ENCODE results near the gene CYSLTR2. TPM values are rescaled to one million over a fixed set of nuclear protein-coding genes. Genes with fewer than 3 reads are reported as not detected.

The CYSLTR2 gene
- total and polyA plus RNA-seq, 4 donors: 1.3 to 7.1 (median 1.8) TPM

GRCh38 chr13:48642061-48642460 is 11.7 kb upstream of the CYSLTR2 start:
- 100% methylated on average over 1 of the region's 6 CpGs for WGBS (ENCODE audit: insufficient coverage)
- Histone ChIP-seq H3K4me3 (ENCODE audit: low read depth, low read length) (no peak overlapping the region), H3K27me3 (ENCODE audit: control insufficient read depth, insufficient read depth, low read length) (no peaks in the 10 kb centered on the region), H3K9me3 (ENCODE audit: control insufficient read depth, insufficient read depth, low read length) (no peaks in the 10 kb centered on the region), H3K27ac (ENCODE audit: low read depth, low read length) (no peak overlapping the region), H3K4me1 (ENCODE audit: control insufficient read depth, insufficient read depth, low read length) (no peaks in the 10 kb centered on the region), H3K36me3 (ENCODE audit: control insufficient read depth, insufficient read depth, low read length) (no peaks in the 10 kb centered on the region)
- DNase-seq (ENCODE audit: low read depth in 4 of 6, low spot score in 6 of 6): no peak

GRCh38 chr13:48643159-48643558 is 10.6 kb upstream of the CYSLTR2 start:
- no peaks in the 10 kb centered on the region for H3K4me1 ChIP-seq (ENCODE audit: control insufficient read depth, insufficient read depth, low read length)
- no peaks in the 10 kb centered on the region for H3K9me3 ChIP-seq (ENCODE audit: control insufficient read depth, insufficient read depth, low read length)
- H3K27ac ChIP-seq (ENCODE audit: low read depth, low read length): no peak overlapping the region
- H3K27me3 ChIP-seq (ENCODE audit: control insufficient read depth, insufficient read depth, low read length): no peaks in the 10 kb centered on the region
- no peaks in the 10 kb centered on the region for H3K36me3 ChIP-seq (ENCODE audit: control insufficient read depth, insufficient read depth, low read length)
- DNase-seq (ENCODE audit: low read depth in 4 of 6, low spot score in 6 of 6): peak in 1 of 6 donors; percentile 32
- WGBS (ENCODE audit: insufficient coverage): no CpG with 5 or more reads among the region's 1 CpG
- no peak overlapping the region for H3K4me3 ChIP-seq (ENCODE audit: low read depth, low read length)

- no peaks in the 10 kb centered on the region for H3K9me3 ChIP-seq (ENCODE audit: control insufficient read depth, insufficient read depth, low read length)
- no peak overlapping the region for H3K27ac ChIP-seq (ENCODE audit: low read depth, low read length)
- no peaks in the 10 kb centered on the region for H3K4me1 ChIP-seq (ENCODE audit: control insufficient read depth, insufficient read depth, low read length)
- no peak for DNase-seq (ENCODE audit: low read depth in 4 of 6, low spot score in 6 of 6)
- no peaks in the 10 kb centered on the region for H3K36me3 ChIP-seq (ENCODE audit: control insufficient read depth, insufficient read depth, low read length)
- 92% methylated on average over 3 of the region's 5 CpGs for WGBS (ENCODE audit: insufficient coverage)
- H3K27me3 ChIP-seq (ENCODE audit: control insufficient read depth, insufficient read depth, low read length): no peaks in the 10 kb centered on the region
- H3K4me3 ChIP-seq (ENCODE audit: low read depth, low read length): no peak overlapping the region
These were observed 9.6 kb upstream of the CYSLTR2 start for GRCh38 chr13:48644141-48644540.

GRCh38 chr13:48644951-48645350 is 8.8 kb upstream of the CYSLTR2 start:
- H3K27me3 ChIP-seq (ENCODE audit: control insufficient read depth, insufficient read depth, low read length): no peaks in the 10 kb centered on the region
- no peak overlapping the region for H3K4me3 ChIP-seq (ENCODE audit: low read depth, low read length)
- H3K4me1 ChIP-seq (ENCODE audit: control insufficient read depth, insufficient read depth, low read length): no peaks in the 10 kb centered on the region
- H3K36me3 ChIP-seq (ENCODE audit: control insufficient read depth, insufficient read depth, low read length): no peaks in the 10 kb centered on the region
- DNase-seq (ENCODE audit: low read depth in 4 of 6, low spot score in 6 of 6): no peak
- H3K27ac ChIP-seq (ENCODE audit: low read depth, low read length): no peak overlapping the region
- H3K9me3 ChIP-seq (ENCODE audit: control insufficient read depth, insufficient read depth, low read length): no peaks in the 10 kb centered on the region

GRCh38 chr13:48645845-48646244 is 7.9 kb upstream of the CYSLTR2 start:
- H3K27me3 ChIP-seq (ENCODE audit: control insufficient read depth, insufficient read depth, low read length): no peaks in the 10 kb centered on the region
- no peaks in the 10 kb centered on the region for H3K9me3 ChIP-seq (ENCODE audit: control insufficient read depth, insufficient read depth, low read length)
- no peaks in the 10 kb centered on the region for H3K36me3 ChIP-seq (ENCODE audit: control insufficient read depth, insufficient read depth, low read length)
- WGBS (ENCODE audit: insufficient coverage): no CpG with 5 or more reads among the region's 3 CpGs
- H3K4me1 ChIP-seq (ENCODE audit: control insufficient read depth, insufficient read depth, low read length): no peaks in the 10 kb centered on the region
- DNase-seq (ENCODE audit: low read depth in 4 of 6, low spot score in 6 of 6): no peak
- H3K27ac ChIP-seq (ENCODE audit: low read depth, low read length): no peak overlapping the region
- H3K4me3 ChIP-seq (ENCODE audit: low read depth, low read length): no peak overlapping the region

GRCh38 chr13:48646791-48647190 is 6.9 kb upstream of the CYSLTR2 start:
- H3K4me3 ChIP-seq (ENCODE audit: low read depth, low read length): no peak overlapping the region
- no peak overlapping the region for H3K27ac ChIP-seq (ENCODE audit: low read depth, low read length)
- H3K9me3 ChIP-seq (ENCODE audit: control insufficient read depth, insufficient read depth, low read length): no peaks in the 10 kb centered on the region
- no peaks in the 10 kb centered on the region for H3K4me1 ChIP-seq (ENCODE audit: control insufficient read depth, insufficient read depth, low read length)
- no peaks in the 10 kb centered on the region for H3K27me3 ChIP-seq (ENCODE audit: control insufficient read depth, insufficient read depth, low read length)
- no peaks in the 10 kb centered on the region for H3K36me3 ChIP-seq (ENCODE audit: control insufficient read depth, insufficient read depth, low read length)
- 100% methylated on average over 3 of the region's 3 CpGs for WGBS (ENCODE audit: insufficient coverage)
- no peak for DNase-seq (ENCODE audit: low read depth in 4 of 6, low spot score in 6 of 6)

GRCh38 chr13:48647625-48648024 is 6.1 kb upstream of the CYSLTR2 start:
- Histone ChIP-seq H3K27me3 (ENCODE audit: control insufficient read depth, insufficient read depth, low read length) (no peaks in the 10 kb centered on the region), H3K9me3 (ENCODE audit: control insufficient read depth, insufficient read depth, low read length) (no peaks in the 10 kb centered on the region), H3K27ac (ENCODE audit: low read depth, low read length) (no peak overlapping the region), H3K4me3 (ENCODE audit: low read depth, low read length) (no peak overlapping the region), H3K4me1 (ENCODE audit: control insufficient read depth, insufficient read depth, low read length) (no peaks in the 10 kb centered on the region), H3K36me3 (ENCODE audit: control insufficient read depth, insufficient read depth, low read length) (no peaks in the 10 kb centered on the region)
- WGBS (ENCODE audit: insufficient coverage): 93% methylated on average over 2 of the region's 2 CpGs
- DNase-seq (ENCODE audit: low read depth in 4 of 6, low spot score in 6 of 6): no peak

- 85% methylated on average over 2 of the region's 2 CpGs for WGBS (ENCODE audit: insufficient coverage)
- no peaks in the 10 kb centered on the region for H3K36me3 ChIP-seq (ENCODE audit: control insufficient read depth, insufficient read depth, low read length)
- H3K4me3 ChIP-seq (ENCODE audit: low read depth, low read length): no peak overlapping the region
- H3K4me1 ChIP-seq (ENCODE audit: control insufficient read depth, insufficient read depth, low read length): no peaks in the 10 kb centered on the region
- no peak for DNase-seq (ENCODE audit: low read depth in 4 of 6, low spot score in 6 of 6)
- H3K9me3 ChIP-seq (ENCODE audit: control insufficient read depth, insufficient read depth, low read length): no peaks in the 10 kb centered on the region
- H3K27me3 ChIP-seq (ENCODE audit: control insufficient read depth, insufficient read depth, low read length): no peaks in the 10 kb centered on the region
- no peak overlapping the region for H3K27ac ChIP-seq (ENCODE audit: low read depth, low read length)
These were observed 5.3 kb upstream of the CYSLTR2 start for GRCh38 chr13:48648446-48648845.

- DNase-seq (ENCODE audit: low read depth in 4 of 6, low spot score in 6 of 6): no peak
- Histone ChIP-seq H3K4me1 (ENCODE audit: control insufficient read depth, insufficient read depth, low read length) (no peaks in the 10 kb centered on the region), H3K9me3 (ENCODE audit: control insufficient read depth, insufficient read depth, low read length) (no peaks in the 10 kb centered on the region), H3K36me3 (ENCODE audit: control insufficient read depth, insufficient read depth, low read length) (no peaks in the 10 kb centered on the region), H3K27ac (ENCODE audit: low read depth, low read length) (no peak overlapping the region), H3K27me3 (ENCODE audit: control insufficient read depth, insufficient read depth, low read length) (no peaks in the 10 kb centered on the region), H3K4me3 (ENCODE audit: low read depth, low read length) (no peak overlapping the region)
- WGBS (ENCODE audit: insufficient coverage): 78% methylated on average over 3 of the region's 3 CpGs
These were observed 768 bp upstream of the CYSLTR2 start for GRCh38 chr13:48652851-48653471.

GRCh38 chr13:48654511-48654910 is 782 bp downstream of the CYSLTR2 start:
- H3K27me3 ChIP-seq (ENCODE audit: control insufficient read depth, insufficient read depth, low read length): no peaks in the 10 kb centered on the region
- no peaks in the 10 kb centered on the region for H3K36me3 ChIP-seq (ENCODE audit: control insufficient read depth, insufficient read depth, low read length)
- no peaks in the 10 kb centered on the region for H3K9me3 ChIP-seq (ENCODE audit: control insufficient read depth, insufficient read depth, low read length)
- no peak for DNase-seq (ENCODE audit: low read depth in 4 of 6, low spot score in 6 of 6)
- WGBS (ENCODE audit: insufficient coverage): no CpG with 5 or more reads among the region's 1 CpG
- no peaks in the 10 kb centered on the region for H3K4me1 ChIP-seq (ENCODE audit: control insufficient read depth, insufficient read depth, low read length)
- H3K27ac ChIP-seq (ENCODE audit: low read depth, low read length): no peak overlapping the region
- no peak overlapping the region for H3K4me3 ChIP-seq (ENCODE audit: low read depth, low read length)
